HG02973 (cell line): ENCODE measurements around the gene BEND6.

Experiments used
- ATAC-seq: cut with Tn5 transposase; IDR thresholded peaks from one replicate; pipeline ENCODE4 v1.9.1; 2021; ENCODE audit warnings: moderate library complexity; ENCODE audit not compliant: unreplicated experiment

Gene BEND6

DNA sequence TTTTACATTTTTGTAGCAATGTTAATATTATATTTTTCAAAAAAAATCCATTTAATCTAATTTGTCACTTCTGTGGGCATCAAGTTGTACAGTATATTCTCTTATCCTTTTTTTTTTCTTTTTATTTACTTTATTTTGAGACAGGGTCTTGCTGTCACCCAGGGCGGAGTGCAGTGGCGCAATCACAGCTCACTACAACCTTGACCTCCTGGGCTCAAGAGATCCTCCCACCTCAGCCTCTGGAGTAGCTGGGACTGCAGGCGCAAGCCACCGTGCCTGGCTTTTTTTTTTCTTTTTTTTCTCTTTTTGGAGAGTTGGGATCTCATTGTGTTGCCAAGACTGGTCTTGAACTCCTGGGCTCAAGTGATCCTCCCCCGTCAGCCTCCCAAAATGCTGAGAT is 14.4 kb upstream of the BEND6 start:
- ATAC-seq, result no peak

DNA sequence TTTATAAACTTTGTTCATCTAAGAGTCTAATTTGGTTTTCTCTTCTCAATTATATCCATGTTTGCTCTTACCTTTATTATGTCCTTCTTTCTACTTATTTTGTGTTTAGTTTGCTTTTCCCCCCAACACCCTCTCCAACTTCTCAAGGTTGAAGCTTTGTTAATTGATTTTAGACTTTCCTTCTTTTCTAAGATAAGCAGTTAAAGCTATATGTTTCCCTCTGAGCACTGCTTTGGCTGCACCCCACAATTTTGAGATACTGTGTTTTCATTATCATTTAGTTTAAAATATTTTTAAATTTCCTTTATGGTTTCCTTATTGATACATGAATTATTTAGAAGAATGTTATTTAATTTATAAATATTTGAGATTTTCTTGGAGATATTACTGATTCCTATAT is 13.9 kb upstream of the BEND6 start:
- ATAC-seq, result no peak

DNA sequence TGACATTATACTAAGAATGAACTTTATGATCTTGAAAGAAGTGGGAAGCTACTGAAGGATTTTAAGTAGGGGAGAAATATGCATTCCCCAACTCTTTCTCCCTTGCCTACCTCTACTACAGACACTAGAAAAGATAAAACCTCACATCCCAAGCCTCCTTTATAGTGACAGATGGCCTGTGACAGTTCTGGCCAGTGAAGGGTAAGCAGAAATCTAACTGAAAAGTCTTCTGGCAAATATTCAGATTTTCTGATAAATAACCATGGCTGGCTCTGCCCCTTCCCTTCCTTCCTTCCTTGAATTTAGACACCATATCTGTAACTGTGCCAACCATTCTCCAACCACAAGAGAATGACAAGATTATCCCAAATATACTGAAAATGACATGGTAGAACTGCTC is 10.2 kb upstream of the BEND6 start:
- no peak for ATAC-seq

DNA sequence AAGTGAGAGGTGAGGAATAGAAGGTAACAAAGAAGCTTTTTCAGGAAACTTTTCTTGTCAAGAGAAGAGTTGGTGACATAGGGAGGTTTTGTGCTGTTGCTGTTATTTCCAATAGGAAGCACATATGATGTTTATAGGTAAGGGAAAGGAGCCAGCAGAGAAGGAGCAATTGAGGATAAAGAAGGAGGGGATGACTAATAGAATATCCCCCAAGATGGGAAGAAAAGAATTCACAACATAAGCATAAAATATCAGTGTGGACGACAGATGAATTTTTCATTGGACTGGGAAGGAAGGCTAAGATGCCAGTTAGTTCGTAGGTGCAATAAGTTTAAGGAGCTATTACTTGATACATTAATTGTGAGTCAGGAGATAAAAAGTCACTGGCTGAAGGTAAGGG is 8.5 kb upstream of the BEND6 start:
- no peak for ATAC-seq

DNA sequence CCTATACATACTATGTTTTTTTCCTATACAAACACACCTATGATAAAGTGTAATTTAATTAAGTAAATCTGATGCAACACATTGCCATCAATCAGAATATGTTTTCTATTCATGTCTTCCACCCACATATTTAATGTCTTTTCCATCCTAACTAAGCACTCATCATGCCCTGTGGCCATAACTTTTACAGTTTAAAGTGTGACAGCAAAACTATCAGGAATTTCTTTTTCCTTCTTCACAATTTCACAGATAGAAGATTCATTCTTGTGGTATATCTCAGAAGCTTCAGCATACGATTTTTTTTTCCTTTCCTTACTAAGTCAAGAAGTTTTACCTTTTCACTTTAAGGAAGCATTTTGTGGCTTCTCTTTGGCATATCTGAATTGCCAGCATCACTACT is 7.0 kb upstream of the BEND6 start:
- ATAC-seq, result no peak

DNA sequence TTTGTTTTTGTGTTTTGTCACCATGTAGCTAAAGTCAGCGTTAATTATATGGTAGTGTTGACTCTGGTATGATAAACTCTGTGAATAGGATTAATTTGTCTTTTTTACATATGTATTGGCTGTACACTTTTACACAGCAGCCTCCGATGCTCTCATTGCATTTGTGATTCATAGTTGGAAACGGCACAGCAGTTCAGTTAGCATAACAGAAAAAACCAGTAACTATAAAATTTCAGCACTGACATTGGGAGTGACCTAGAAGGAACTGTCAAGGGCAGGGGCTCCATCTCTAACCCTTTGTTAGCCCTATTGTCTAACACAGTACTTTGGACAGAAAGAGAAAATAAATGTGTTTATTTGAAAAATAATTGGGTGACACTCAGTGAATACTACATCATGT is 5.6 kb upstream of the BEND6 start:
- no peak for ATAC-seq

DNA sequence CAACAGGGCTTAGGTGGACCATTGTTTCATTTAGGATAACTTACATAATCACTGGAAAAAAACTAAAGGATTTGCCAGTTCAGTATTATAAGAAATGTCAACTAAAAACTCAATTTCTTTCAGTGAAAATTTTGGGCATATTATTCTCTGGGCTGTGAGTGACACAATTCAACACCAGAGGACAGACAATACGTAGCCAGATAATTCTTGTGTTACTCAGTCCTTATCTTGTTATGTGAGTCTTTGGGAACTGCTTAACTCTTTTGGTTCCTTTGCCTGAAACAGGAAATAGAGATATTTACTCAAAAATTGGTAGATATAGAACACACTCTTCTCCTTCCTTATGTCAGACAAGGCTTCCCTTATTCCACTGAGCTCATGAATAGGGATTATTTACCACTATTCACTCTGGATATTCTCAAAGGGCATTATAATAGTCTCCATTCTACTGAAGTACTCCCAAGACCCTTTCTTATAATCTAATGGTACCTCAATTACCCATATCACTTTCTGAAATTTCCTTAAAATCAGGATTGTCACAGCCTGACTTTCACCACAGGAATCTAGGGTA is 4.9 kb upstream of the BEND6 start:
- no peak for ATAC-seq

DNA sequence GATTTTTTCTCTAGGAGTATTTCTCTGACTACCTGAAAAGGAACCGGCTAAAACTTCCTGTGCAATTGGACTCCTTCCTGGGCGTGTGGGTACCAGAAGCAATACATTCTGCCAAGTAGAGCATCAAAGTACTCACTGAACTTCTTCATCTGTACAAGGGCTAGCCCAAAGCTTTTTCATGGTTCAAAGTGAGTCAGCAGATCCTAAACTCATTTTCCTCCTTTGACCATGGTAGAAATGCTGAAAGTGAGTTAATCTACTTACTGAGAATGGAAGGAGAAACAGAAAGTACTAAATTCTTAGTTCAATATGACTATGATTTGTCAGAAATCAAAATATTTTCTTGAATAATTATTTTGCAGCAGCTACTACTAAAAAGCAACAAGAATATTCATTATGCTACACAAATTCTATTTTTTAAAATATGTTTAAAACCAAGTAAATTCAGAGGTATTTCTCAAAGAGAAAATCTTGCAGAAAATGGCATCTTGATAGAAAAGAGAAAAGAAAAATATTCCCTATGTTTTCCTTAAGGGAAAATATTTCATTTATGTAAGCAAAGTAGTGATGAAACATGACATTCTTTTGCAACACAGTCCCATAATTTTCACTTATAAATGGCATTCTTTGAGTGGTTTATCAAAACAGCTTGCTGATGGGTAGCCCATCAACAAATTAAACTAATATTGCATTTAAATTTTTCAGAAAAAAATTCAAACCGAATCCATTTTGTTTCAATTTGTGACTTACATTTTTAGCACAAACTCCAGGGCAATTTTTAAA is 3.7 kb upstream of the BEND6 start:
- ATAC-seq, result no peak

DNA sequence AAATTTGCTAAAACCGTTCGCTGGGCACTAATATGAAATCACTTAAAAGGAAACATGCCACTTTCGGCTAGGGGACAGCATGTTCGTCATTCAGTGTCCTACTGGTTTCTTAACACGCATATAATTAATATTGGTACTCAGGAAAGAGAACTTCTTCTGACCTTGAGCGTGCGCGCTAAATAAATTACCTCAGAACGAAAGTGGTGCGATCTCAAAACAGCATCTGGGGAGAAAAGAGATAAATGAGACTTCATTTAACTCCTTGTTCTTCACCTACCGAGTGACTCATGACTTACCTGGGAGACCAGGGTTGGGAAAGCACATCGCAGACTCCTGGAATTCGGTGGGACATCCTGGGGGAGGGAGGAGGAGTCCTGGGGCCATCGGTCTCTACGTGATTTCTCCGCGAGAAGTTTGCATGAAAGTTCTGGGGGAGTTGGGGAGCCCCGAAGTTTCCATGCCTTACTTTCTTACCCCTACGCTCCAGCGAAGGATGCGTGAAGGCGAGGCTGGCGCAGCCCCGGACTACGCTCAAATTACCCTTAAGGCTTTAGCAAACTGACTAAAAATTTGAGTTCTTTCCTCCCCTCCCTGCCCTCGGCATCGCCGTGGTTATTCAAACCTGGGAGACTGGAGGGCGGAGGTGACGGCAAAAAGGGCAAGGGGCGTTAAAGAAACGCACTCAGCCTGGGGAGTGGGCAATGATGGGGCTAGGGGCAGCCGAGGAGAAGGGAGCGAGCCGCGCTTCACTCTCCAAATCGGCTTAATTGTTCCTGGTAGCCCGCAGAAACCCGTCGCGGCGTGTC is 1.1 kb upstream of the BEND6 start:
- ATAC-seq, result no peak

DNA sequence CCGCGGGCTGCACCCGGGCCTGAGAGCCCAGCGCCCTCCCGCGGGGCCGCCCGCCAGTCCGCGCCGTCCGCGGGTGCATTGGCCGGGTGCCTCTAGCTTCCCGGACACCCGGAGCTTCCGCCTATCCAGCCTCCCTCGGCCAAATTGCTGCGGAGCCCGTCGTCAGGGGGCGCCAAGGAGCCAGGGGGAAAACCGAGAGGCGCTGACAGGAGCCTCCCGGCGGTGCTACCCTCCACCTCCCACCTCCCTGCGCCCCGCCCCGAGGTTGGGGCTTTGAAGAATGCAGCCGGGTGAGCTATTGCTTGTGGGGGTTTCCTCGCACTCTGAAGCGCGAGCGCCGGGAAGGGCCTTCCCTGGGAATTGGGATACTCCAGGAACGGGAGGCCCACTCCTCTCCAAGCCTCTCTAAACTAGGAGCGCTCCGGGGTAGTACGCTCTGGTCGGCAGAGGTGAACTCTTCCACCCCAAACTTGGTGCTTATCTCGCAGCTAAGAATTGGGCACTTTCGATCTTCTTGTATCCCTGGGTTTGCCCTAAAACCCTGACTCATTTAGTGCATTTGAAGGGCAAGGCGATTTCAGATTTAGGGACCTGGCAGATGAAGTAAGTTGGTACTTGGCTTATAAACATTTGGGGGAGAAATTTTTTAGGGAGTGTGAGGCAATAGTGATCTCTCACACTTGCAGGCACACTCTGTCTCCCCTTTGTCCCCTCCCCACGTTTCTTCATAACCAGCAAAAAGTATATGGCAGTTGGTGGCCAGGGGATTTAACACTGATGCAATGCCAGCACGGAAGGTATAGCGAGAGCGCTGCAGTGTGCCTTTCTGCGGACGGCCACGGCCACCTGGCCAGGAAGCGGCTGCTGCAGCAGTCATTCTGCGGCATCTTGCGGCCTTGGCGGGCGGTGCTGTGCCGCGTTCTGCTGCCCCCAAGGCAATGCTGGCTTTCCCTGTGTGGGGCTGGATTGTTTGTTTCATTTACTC is 556 bp downstream of the BEND6 start:
- peak; percentile 66 for ATAC-seq

DNA sequence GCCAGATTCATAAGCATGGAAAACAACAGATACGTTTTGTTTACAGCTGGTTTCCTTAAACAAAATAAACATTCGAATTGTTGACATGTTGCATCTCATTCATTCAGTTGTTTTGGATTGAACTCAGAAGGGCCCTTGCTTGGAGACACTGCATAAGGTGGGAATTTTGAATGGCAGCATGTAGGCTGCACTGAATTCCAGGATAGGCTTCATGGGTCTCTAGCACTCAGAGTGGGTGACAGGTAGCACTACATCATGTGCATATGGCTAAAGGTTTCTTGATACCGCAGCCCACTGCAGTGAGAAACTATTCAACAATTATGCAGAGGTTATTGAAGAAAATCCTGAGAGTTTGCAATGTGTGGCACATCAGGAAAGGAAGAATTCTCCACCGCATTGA is 1.6 kb downstream of the BEND6 start:
- no peak for ATAC-seq

DNA sequence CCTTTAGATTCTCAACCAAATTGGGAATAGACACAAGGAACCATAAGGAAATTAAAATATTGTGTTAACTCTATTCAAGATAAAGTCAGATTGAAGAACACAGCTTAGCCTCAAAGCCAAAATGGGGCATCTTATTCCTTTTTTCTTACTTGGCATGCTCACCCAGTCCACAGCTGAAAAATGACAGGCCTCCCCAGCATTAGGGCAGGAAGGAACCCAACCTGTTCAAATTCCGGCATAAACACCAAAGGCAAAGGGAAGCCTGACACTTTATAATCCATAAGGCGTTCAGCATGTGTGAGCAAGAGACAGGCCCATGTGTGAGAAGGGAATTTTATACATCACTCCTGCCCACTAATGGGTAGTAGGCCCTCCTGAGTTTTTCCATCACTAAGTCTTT is 2.9 kb downstream of the BEND6 start:
- no peak for ATAC-seq

DNA sequence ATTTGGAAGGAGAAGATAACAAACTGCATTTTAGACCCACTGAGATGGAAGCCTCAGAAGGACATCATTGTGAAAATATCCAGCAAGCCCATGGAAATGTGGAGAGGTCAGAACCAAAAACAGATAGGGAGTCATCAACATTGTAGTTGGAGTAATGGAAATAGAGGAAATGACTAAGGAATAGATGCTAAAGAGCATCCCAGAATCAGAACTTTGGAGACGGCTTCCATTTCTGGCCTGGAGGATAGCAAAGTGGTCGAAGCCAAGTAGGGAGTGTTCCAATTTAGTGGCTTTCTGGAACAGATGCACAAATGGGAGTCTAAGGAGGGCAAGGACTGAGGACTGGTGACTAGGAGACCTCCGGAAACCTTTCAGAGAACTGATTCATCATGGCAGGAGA is 3.6 kb downstream of the BEND6 start:
- no peak for ATAC-seq

DNA sequence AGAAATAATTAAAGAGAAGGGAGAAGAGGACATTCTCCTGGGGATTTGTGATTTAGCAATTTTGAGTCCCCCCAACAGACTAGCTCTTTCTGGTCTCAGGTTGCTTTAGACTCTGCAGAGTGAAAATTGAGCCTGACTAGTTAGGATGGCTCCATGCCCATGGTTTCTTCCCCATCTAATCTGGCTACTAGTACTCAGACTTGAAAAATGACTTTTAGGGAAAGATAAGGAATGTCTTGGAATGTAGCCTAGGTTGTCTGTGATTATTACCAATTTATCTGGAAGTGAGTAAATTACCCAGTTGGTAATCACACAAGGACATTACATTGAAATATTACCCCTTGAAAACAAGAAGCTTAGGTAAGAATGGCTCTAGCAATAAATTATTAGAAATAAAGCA is 4.2 kb downstream of the BEND6 start:
- no peak for ATAC-seq

DNA sequence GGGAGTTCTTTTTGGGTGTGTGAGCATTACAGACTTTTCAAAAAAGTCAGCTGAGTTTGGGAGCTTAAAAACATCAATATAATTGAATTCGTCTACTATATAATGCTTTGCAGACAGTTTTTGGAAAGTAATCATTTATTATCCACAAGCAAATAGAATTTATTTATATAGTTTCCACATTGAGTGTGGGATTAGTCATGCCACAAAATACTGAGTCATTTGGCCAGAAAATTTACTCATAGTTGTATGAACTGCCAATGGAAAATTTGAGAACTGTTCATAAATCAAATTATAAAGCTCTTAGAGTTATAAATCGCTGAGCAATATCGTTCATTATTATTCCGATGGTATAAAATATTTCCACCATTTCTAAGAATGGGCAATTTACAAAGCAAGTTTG is 5.0 kb downstream of the BEND6 start:
- no peak for ATAC-seq

DNA sequence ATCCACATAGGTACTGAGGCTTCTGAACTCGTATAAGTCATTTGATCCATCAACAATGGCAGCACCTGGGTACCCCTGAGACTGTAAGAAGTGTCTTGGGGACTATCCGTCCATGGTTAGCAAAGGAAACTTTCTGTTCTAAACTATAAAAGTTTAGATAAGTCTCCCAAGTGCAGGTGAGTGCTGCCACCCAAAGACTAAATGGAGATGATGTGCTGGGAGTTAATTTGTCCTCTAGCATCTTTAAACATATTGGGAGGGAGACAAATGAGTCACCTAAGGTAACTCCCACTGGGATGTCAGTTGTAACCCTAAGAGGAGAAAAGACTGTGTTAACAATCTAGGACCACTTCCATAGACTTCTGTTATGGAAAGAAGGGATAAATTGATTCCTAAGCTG is 6.2 kb downstream of the BEND6 start:
- no peak for ATAC-seq

DNA sequence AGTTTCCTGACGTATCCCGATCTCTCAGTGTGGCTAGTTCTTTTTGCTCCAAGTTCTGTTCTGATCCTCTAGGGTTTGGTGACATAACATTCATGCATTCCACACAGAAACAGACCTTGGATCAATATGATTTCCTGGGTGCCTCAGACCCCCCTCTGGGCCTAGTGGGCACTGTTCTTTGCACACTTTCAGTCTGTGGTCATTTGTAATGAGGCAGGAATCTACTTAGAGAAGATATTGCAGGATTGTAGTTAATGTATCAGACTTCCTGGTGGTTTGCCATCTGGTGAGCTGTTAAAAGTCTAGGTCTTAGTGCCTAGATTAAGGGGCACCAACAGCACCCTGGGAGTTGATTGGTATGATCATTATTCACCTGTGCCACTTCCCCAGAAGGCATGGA is 7.5 kb downstream of the BEND6 start:
- ATAC-seq, result no peak

DNA sequence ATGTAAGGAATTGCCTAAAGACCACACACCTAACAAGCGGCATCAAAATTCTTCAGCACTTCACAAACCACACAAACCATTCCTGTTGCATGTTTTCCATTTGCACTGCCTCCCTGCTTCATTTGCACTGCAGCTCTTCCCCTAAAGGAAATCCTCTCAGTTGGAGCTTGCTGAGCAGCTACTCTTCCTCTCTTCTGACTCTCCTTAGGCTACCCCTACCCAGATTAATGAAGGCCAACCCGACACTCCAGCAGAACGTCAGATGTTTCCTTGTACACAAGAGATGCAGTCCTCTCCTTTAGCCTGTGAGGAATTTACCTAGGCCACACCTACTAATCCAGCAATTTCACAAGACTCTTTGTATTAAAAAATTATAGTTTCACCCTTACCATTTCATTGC is 8.1 kb downstream of the BEND6 start:
- ATAC-seq, result no peak

DNA sequence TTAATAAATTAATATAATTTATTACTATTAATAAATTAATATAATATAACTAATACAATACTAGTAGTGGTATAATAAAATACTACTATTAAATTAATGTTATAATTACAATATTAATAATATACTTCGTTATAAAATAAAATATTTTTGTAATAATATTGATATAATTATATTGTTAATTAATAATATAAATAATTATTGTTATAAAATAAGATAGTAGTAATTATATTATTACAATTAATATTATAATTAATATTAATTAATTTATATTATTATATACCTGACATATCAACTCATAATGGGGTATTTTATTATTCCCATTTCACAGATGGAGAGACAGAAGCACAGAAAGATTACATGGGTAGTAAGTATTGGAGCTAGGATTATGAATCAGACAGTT is 8.9 kb downstream of the BEND6 start:
- no peak for ATAC-seq

DNA sequence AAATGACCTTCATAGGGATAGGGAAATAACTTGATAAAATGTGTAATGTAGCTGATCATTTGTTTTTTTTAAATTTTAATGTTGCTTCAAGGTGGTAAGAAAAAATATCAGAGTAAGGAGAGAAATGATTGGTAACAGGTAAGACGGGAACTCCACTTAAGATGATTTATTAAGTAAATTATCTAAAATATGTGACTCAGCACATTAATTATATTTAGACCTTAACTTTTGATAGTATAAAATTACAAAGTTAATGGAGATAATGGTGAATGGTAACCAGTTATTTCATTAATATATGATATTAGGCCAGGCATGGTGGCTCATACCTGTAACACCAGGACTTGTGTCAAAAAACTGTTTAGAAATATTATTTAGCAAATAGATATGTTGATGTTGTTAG is 10.2 kb downstream of the BEND6 start:
- ATAC-seq, result no peak

DNA sequence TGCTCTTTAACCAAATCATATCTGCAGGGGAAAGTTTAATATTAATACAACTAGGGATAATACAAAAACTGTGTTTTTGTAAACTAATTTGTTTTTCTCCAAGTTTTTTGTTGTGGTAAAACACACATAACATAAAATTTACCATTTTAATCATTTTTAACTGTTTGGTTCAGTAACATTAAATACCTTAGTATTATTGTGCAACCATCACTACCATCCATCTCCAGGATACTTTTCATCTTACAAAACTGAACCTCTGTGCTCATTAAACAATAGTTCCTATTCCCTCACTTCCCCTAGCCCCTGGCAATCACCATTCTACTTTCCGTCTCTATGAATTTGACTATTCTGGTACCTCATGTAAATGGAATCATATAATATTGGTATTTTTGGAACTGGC is 15.9 kb downstream of the BEND6 start:
- no peak for ATAC-seq
